K562 (cell line): Measurements from ENCODE around the gene ZNF837. TPM values are rescaled to one million over a fixed set of nuclear protein-coding genes. Genes with fewer than 3 reads are reported as not detected.

Experiments used
- ARID1B ChIP-seq: fragments of 450-650 bp; IDR thresholded peaks from 2 replicates; pipeline ENCODE4 v1.6.1; 2016; ENCODE audit warnings: antibody characterized with exemption, mild to moderate bottlenecking, inconsistent platforms
- BCL6 ChIP-seq: fragments of 250-450 bp; sonication (Bioruptor Pico); IDR thresholded peaks from 2 replicates; pipeline ENCODE4 v1.4.0; 2020
- BCLAF1 ChIP-seq, 2 experiments: fragments of 450-650 bp in 1 of 2; IDR thresholded peaks; 2 replicates each; pipeline ENCODE4 v1.6.1; 2011 to 2017; ENCODE audit warnings: low read depth in 2 of 2, antibody characterized with exemption in 1 of 2, borderline replicate concordance in 1 of 2, low read length in 1 of 2, mild to moderate bottlenecking in 1 of 2, mixed read lengths in 1 of 2; ENCODE audit not compliant: control insufficient read depth in 1 of 2
- BRD9 ChIP-seq: fragments of 450-650 bp; IDR thresholded peaks from 2 replicates; pipeline ENCODE4 v1.6.1; 2018; ENCODE audit warnings: low read depth; ENCODE audit not compliant: partially characterized antibody
- CAMTA2 ChIP-seq: fragments of 250-450 bp; sonication (Bioruptor Pico); conservative IDR thresholded peaks from 2 replicates; pipeline ENCODE4 v1.5.1; 2022
- GTF2F1 ChIP-seq: IDR thresholded peaks from 2 replicates; pipeline ENCODE4 v1.6.1; 2011; ENCODE audit warnings: low read depth, low read length, improper control_type of control experiment
- IFI16 ChIP-seq: fragments of 250-450 bp; sonication (Bioruptor Pico); IDR thresholded peaks from 2 replicates; pipeline ENCODE4 v2.1.2; 2022; ENCODE audit warnings: mild to moderate bottlenecking, inconsistent platforms
- MYC ChIP-seq, 2 experiments: fragments of 250-450 bp in 1 of 2; sonication (Bioruptor Pico) in 1 of 2; IDR thresholded peaks; 2 replicates each; pipeline versions ENCODE4 v1.5.1 to v1.6.1; 2012 to 2021; ENCODE audit warnings: low read depth in 2 of 2, borderline replicate concordance in 1 of 2, improper control_type of control experiment in 1 of 2, low read length in 1 of 2, mild to moderate bottlenecking in 1 of 2, moderate library complexity in 1 of 2
- NCOA4 ChIP-seq: fragments of 450-650 bp; IDR thresholded peaks from 2 replicates; pipeline ENCODE4 v1.6.1; 2018; ENCODE audit warnings: mild to moderate bottlenecking; ENCODE audit not compliant: partially characterized antibody
- NEUROD1 ChIP-seq: fragments of 150-350 bp; IDR thresholded peaks from 2 replicates; pipeline ENCODE4 v1.6.1; 2014; ENCODE audit warnings: borderline replicate concordance, low read length, low read depth; ENCODE audit not compliant: partially characterized antibody
- RCOR1 ChIP-seq, 2 experiments: IDR thresholded peaks; 2 replicates each; pipeline ENCODE4 v1.6.1; 2012; ENCODE audit warnings: low read depth in 2 of 2, low read length in 2 of 2, borderline replicate concordance in 1 of 2, improper control_type of control experiment in 1 of 2
- TCF3 ChIP-seq: sonication (generic); formaldehyde crosslinking; IDR thresholded peaks from 2 replicates; pipeline ENCODE4 v1.4.0; 2020; ENCODE audit warnings: mild to moderate bottlenecking, missing genetic modification reagents
- TEAD4 ChIP-seq, 2 experiments: sonication (generic) in 1 of 2; formaldehyde crosslinking in 1 of 2; IDR thresholded peaks; 2 replicates each; pipeline versions ENCODE4 v1.6.1 to v1.8.0; 2012 to 2022; ENCODE audit warnings: borderline replicate concordance in 1 of 2, inconsistent platforms in 1 of 2, low read length in 1 of 2, mild to moderate bottlenecking in 1 of 2, missing genetic modification reagents in 1 of 2
- TRIM24 ChIP-seq, 2 experiments: fragments of 450-650 bp; IDR thresholded peaks; 2 replicates each; pipeline ENCODE4 v1.6.1; 2016
- ZFP1 ChIP-seq: fragments of 450-650 bp; formaldehyde crosslinking; IDR thresholded peaks from 2 replicates; pipeline ENCODE4 v1.4.0; 2020; ENCODE audit warnings: mild to moderate bottlenecking, mixed read lengths
- polyA plus RNA-seq, 8 experiments: library from polyadenylated mRNA; depleted of rRNA in 4 of 8; stranded (reverse) in 5 of 8; unstranded in 3 of 8; fragments of >200 nt; fragmentation: Nextera tagmentation in 2 of 8; fragmentation: Illumina TruSeq in 1 of 8; extraction: Ambion mirVana in 2 of 8; extraction: Trizol in 1 of 8; gene quantifications; 2 replicates each; pipeline versions ENCODE4 v1.2.1 to v1.2.3, GENCODE V29; 2011 to 2014; ENCODE audit warnings: inconsistent platforms in 1 of 8, missing spikeins in 1 of 8
- total RNA-seq, 7 experiments: library from RNA; depleted of rRNA in 6 of 7; stranded (reverse); fragments of >200 nt in 6 of 7; fragmentation: Illumina TruSeq in 2 of 7; extraction: Trizol in 2 of 7; gene quantifications; 2 replicates each; pipeline versions ENCODE4 v1.2.1 to v1.2.3, GENCODE V29; 2011 to 2021; ENCODE audit warnings: low replicate concordance in 1 of 7
- TF ChIP-seq, protein P1 (sequence below): sonication (generic); formaldehyde crosslinking; IDR thresholded peaks from 2 replicates; pipeline ENCODE4 v1.8.0; 2023; ENCODE audit warnings: mild to moderate bottlenecking, missing genetic modification reagents
- TF ChIP-seq, protein P2 (sequence below): fragments of 250-450 bp; sonication (Bioruptor Pico); IDR thresholded peaks from 2 replicates; pipeline ENCODE4 v1.5.0; 2021
- TF ChIP-seq, protein P3 (sequence below): fragments of 250-450 bp; sonication (Bioruptor Pico); IDR thresholded peaks from 2 replicates; pipeline ENCODE4 v1.8.0; 2022; ENCODE audit warnings: inconsistent platforms

ZNF837 gene
- total and polyA plus RNA-seq, 9 of the 15 experiments (the other 6 are each of a cell fraction or from before 2014, with no cell fraction given) = 0.11 to 2.1 (median 0.57) TPM; not detected in 4

DNA sequence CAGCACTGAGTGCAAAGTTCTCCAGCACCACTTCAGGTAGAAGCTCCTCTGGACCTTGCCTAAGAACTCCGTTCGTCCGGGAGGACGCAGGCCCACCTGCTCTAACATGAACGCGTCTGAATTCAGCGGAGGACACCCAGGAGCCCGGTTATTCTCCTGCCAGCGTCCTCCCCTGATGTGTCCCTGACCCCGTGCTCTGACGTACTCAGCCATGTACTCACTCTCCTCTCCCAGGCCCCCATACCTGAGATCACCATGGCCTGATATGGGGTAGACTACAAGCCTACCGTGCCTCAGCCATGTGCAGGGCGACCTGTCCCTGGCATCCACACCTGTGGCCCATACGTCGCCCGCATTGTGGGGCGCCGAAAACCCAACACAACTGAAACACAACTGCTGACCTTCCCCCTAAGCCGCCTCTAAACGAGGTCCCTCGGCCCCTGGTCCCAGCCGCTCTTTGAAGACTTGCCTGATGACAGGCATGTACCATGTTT lies 26.9 kb upstream of the ZNF837 start (continued):
- TF ChIP-seq BCLAF1 (IDR thresholded peaks at IDR 0.05; ENCODE audit: borderline replicate concordance in 1 of 2, control insufficient read depth in 1 of 2, low read depth in 2 of 2, low read length in 1 of 2) = no peak
- TF ChIP-seq NCOA4 = no peak
- peak; percentile 88 for TF ChIP-seq BRD9
- TF ChIP-seq, protein P1, sequence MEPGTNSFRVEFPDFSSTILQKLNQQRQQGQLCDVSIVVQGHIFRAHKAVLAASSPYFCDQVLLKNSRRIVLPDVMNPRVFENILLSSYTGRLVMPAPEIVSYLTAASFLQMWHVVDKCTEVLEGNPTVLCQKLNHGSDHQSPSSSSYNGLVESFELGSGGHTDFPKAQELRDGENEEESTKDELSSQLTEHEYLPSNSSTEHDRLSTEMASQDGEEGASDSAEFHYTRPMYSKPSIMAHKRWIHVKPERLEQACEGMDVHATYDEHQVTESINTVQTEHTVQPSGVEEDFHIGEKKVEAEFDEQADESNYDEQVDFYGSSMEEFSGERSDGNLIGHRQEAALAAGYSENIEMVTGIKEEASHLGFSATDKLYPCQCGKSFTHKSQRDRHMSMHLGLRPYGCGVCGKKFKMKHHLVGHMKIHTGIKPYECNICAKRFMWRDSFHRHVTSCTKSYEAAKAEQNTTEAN (CRISPR knock-in tag) = no peak
- no peak for TF ChIP-seq NEUROD1
- TF ChIP-seq, protein P2, sequence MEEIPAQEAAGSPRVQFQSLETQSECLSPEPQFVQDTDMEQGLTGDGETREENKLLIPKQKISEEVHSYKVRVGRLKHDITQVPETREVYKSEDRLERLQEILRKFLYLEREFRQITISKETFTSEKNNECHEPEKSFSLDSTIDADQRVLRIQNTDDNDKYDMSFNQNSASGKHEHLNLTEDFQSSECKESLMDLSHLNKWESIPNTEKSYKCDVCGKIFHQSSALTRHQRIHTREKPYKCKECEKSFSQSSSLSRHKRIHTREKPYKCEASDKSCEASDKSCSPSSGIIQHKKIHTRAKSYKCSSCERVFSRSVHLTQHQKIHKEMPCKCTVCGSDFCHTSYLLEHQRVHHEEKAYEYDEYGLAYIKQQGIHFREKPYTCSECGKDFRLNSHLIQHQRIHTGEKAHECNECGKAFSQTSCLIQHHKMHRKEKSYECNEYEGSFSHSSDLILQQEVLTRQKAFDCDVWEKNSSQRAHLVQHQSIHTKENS (CRISPR knock-in tag) = no peak
- peak; percentile 29; the same call in 1 of the 2 replicates for TF ChIP-seq ARID1B
- TF ChIP-seq BCL6 (CRISPR knock-in tag) = no peak
- no peak for TF ChIP-seq IFI16 (CRISPR knock-in tag)
- no peak for TF ChIP-seq RCOR1 (IDR thresholded peaks at IDR 0.05; ENCODE audit: borderline replicate concordance in 1 of 2, low read depth in 2 of 2, low read length in 2 of 2)
- no peak for TF ChIP-seq ZFP1 (CRISPR knock-in tag)
- TF ChIP-seq, protein P3, sequence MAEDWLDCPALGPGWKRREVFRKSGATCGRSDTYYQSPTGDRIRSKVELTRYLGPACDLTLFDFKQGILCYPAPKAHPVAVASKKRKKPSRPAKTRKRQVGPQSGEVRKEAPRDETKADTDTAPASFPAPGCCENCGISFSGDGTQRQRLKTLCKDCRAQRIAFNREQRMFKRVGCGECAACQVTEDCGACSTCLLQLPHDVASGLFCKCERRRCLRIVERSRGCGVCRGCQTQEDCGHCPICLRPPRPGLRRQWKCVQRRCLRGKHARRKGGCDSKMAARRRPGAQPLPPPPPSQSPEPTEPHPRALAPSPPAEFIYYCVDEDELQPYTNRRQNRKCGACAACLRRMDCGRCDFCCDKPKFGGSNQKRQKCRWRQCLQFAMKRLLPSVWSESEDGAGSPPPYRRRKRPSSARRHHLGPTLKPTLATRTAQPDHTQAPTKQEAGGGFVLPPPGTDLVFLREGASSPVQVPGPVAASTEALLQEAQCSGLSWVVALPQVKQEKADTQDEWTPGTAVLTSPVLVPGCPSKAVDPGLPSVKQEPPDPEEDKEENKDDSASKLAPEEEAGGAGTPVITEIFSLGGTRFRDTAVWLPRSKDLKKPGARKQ (CRISPR knock-in tag) = no peak
- TF ChIP-seq TRIM24 (IDR thresholded peaks at IDR 0.05) = 0 out of 4 replicates have a peak, but pooled peaks of 1 of the 2 experiments have one; percentile 8
- 0 out of 2 replicates have a peak, but pooled peaks have one; percentile 0 for TF ChIP-seq TCF3 (CRISPR knock-in tag)
- no peak for TF ChIP-seq CAMTA2 (CRISPR knock-in tag)
- no peak for TF ChIP-seq GTF2F1
- peak; percentile 51; the same call in 1 of the 2 replicates for TF ChIP-seq MYC (IDR thresholded peaks at IDR 0.05; ENCODE audit: low read depth, low read length)
- TF ChIP-seq MYC (CRISPR knock-in tag; IDR thresholded peaks at IDR 0.05; ENCODE audit: borderline replicate concordance, low read depth) = no peak; the same call in 1 of the 2 replicates
- no peak for TF ChIP-seq TEAD4 (IDR thresholded peaks at IDR 0.05; ENCODE audit: low read length)
- TF ChIP-seq TEAD4 (CRISPR knock-in tag; IDR thresholded peaks at IDR 0.05; ENCODE audit: borderline replicate concordance) = no peak
- TF ChIP-seq, all 486 proteins: peak for 20
